GM21447 (cell line): ENCODE results near the gene ERVFRD-1.
"Not testable (repeated sequence)": the region's sequence is repeated elsewhere in the genome, so short reads cannot be mapped to it uniquely, and the experiment has no call there.

ENCODE experiments used
- ATAC-seq: cut with Tn5 transposase; IDR thresholded peaks from one replicate; pipeline ENCODE4 v1.9.1; 2021; ENCODE audit not compliant: unreplicated experiment

The ERVFRD-1 gene

DNA sequence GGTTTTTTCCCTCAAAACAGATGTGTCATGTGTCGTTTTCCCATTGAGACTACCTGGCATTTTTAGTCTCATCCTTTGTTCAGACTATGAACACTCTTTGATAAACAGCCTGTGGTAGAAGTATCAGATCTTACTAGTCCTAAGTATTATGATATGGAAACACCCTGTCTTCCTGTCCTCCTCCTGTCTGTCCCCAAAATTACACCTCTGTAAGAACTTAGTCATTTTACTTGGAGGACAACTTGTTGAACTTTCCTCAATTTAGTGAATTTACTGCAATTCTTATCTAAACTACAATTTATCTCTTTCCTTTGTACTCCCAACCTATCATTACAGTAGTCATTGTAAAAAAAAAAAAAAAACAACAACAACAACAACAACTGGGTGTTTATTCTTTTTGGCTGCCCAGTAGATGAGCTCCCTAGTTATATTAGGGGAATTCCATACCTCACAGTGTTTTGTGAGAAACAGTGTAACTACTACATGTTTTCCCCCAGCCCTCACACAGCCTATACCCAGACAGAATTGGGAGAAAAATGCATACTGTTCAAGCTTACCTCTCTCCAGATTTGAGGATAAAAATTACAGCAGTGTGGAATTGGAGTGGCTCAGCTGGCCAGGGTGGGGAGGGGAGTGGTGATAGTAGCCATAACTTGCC, 18.5 kb upstream of the ERVFRD-1 start:
- ATAC-seq = no peak

GRCh38 chr6:11128608-11129007, 17.1 kb upstream of the ERVFRD-1 start:
- no peak for ATAC-seq

DNA sequence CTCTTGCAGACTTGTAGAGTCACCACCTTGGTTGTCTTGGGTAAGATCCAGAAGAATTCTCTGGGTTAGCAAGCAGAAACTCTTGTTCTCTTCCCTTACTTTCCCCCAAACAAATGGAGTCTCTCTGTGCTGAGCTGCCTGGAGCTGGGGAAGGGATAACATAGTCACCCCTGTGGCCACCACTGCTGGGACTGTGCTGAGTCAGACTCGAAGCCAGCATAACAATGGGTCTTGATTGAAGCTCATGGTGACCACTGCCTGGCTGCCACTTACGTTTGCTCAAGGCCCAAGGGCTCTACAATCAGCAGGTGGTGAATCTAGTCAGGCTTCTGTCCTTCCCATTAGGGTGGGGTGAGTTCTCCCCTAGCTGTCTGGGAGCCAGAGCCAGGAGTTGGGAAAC, 15.4 kb upstream of the ERVFRD-1 start:
- no peak for ATAC-seq

- no peak for ATAC-seq
Measured at GRCh38 chr6:11123978-11124377, 12.5 kb upstream of the ERVFRD-1 start.

- ATAC-seq = no peak
Measured at GRCh38 chr6:11122380-11122779, 10.9 kb upstream of the ERVFRD-1 start.

- ATAC-seq = no peak
Measured at GRCh38 chr6:11121851-11122250, 10.3 kb upstream of the ERVFRD-1 start.

- ATAC-seq = no peak
Measured at GRCh38 chr6:11120271-11121005, 8.9 kb upstream of the ERVFRD-1 start.

GRCh38 chr6:11115808-11116536, 4.4 kb upstream of the ERVFRD-1 start:
- ATAC-seq = not testable (repeated sequence)

DNA sequence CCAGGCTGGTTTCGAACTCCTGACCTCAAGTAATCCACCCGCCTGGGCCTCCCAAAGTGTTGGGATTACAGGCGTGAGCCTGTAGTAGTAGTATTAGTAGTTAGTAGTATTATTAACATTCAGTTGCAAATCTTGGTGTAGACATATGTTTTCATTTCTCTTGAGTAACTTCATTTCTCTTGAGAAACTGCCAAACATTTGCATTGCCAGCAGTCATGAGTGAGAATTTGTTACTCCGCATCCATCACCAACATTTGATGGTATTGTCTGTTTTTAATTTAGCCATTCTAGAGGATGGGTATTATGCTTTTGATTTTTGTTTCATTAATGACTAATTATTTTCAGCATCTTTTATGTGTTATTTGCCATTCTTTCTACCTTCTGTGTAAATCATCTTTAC, 1.5 kb upstream of the ERVFRD-1 start:
- no peak for ATAC-seq

DNA sequence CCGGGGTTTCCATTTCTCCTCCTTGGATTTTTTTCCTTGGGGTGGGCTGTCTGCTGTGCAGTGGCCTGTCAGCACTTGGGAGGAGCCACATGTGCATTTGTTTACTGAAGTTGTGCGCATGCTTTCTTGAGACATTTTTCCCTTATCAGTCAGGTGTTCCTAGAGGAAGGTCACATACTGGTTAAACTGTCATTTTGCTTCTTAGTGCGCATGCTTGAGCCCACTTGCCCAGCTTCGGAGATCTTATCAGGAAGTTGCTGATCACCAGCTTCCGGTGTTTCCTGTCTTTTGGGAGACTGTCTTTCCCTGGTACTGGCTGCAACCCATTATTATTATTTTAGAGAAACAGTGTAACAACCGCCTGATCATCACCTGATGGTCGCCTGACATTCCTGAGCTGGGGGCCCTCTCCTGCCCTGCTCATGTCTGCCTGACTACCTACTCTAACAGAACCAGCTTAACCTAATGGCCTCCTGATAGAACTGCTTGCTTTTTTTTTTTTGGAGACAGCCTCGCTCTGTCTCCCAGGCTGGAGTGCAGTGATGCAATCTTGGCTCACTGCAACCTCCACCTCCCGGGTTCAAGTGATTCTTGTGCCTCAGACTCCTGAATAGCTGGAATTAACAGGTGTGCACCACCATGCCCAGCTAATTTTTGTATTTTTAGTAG, 378 bp upstream of the ERVFRD-1 start:
- no peak for ATAC-seq

GRCh38 chr6:11108726-11109125, 2.8 kb downstream of the ERVFRD-1 start:
- ATAC-seq = no peak

GRCh38 chr6:11103065-11103464, 8.5 kb downstream of the ERVFRD-1 start:
- ATAC-seq = no peak

DNA sequence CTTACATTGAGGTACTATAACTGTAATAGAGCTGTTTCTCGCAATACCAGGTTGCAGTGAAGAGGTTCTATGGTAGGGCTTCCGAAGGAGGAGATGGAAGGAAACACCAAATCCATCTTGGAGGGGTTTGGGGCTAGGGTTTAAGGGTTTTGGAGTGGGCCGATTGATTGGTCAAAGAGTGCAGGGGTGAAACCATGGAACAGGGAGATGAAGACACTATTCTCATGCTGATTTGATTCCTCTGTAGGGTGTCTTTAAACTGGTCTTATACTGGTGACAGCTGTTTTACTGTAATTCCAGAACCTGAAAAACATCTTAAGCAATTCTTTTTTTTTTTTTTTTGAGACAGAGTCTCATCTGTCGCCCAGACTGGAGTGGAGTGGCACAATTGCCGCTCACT, 10.1 kb downstream of the ERVFRD-1 start:
- ATAC-seq = no peak

DNA sequence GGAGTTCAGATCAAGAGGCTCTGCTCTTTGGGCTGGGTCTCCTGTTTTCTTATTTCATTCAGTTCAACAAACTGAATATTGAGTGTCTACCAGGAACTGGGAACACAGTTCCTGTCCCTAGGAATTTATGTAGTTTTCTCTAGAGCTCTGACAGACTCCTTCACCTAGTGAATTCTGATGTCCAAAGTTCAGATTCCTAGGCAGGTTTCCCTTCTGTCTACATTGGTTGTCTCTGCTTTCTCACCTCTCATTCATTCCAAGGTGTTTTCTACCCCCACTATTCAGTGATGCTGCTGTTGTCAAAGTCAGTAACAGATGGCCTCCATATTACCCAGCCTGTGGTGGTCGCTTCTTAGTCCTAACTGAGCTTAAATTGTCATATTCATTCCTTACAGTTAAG, 13.5 kb downstream of the ERVFRD-1 start:
- ATAC-seq = no peak

GRCh38 chr6:11097476-11097875, 14.0 kb downstream of the ERVFRD-1 start:
- ATAC-seq = no peak

- ATAC-seq = no peak
Measured at GRCh38 chr6:11096109-11096508, 15.4 kb downstream of the ERVFRD-1 start.

DNA sequence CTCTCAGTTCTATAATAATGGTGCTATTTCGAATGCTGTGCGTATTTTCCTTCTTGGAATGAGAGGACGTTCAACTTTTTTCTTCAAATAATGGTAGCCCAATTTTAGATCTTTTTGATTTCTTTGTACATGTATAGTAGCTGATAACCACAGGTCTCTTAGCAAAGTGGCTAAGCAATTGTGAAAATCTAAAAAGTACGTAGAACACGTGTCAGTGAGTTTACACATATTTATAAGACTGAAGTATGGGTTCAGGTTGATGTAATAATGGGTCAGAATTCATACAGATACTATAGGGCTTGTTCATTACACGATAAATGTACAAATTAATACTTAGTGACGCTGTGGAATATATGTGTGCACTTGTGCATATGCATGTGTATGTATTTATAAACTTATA, 16.6 kb downstream of the ERVFRD-1 start:
- no peak for ATAC-seq

GRCh38 chr6:11094411-11094851, 17.1 kb downstream of the ERVFRD-1 start:
- ATAC-seq = peak; percentile 46

DNA sequence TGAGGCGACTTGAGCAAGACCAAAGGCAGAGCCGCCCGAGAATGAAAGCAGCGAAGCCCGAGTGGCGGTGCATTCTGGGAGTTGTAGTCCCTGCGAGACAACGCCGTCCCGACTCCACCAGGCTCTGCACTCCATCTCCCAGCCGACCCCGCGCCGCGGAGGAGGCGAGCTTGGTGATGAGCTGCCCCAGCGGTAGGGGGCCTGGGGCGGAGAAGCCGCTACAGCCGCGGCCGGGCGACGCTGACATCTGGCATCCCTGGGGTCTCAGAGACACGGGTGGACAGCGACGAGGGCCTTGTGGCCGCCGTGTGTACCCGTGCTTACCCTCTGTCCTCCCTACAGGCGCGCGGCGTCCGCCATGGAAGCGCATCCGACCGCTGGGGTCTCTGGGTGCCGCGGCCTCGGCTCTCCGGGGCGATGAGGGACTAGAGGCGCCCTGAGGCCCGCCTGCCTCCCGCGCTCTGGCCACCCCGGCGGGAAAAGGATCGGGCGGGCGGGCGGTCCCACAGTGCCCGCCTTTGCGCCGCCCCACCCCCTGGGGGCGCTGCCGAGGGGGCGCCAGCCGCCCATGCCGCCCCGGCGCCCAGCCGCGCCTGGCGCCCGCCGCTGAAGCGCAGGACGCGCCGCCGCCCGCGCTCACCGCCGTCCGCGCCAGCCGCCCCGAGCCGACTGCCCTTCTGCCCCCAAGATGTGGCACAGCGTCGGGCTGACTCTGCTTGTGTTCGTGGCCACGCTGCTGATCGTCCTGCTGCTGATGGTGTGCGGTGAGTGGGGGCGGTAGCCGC, 17.7 kb downstream of the ERVFRD-1 start, which contains the start of gene SMIM13:
TSS of gene SMIM13 (plus strand) at position 209 of the 785 bp plus-strand sequence. CDS start at position 689, 480 bp downstream.
- peak; percentile 88 for ATAC-seq

- peak; percentile 21 for ATAC-seq
Measured at GRCh38 chr6:11093376-11093625, 18.2 kb downstream of the ERVFRD-1 start.
